ENCODE measurements around the gene PROCA1.

DNA sequence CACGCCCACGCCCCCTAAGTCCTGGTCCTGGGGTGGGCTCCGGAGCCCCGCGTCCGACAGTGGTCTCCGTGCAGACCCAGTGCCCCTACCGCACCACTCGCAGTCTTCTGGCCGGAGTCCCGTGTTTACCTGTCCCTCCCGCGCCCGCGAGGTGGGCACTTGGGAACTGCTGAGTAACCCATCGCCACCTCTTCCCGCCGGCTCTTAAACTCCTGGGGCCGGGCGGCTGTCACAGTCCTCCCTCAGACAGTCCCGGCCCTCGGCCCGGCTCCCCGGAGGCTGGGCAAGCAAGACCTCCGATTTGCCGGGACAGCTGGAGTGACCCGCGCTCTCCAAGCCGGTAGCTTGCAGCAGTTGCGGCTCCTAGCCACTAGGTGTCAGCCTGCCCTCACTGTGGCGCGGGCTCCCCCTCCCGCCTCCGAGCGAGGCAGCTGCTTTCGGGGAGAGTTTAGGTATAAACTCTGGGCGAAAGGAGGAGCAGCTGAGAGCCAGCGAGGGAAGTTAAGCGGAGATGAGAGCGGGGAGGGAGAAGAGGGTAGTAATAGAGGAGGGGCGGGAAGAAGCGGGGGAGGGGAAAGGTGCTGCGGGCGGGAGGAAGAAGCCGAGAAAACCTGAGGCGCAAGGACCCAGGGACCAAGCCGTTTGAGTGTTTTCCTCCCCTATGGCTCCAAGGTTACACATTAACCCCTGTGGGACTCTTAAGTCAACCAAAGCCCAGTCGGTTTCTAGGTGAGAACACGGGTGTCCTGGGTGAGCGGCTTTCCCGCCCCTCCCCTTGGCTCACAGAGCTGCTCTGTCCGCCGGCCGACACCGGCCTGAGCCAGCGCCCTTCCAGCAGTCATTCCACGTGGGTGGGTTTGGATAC is 15.2 kb upstream of the PROCA1 start:
- TF ChIP-seq, protein P1, sequence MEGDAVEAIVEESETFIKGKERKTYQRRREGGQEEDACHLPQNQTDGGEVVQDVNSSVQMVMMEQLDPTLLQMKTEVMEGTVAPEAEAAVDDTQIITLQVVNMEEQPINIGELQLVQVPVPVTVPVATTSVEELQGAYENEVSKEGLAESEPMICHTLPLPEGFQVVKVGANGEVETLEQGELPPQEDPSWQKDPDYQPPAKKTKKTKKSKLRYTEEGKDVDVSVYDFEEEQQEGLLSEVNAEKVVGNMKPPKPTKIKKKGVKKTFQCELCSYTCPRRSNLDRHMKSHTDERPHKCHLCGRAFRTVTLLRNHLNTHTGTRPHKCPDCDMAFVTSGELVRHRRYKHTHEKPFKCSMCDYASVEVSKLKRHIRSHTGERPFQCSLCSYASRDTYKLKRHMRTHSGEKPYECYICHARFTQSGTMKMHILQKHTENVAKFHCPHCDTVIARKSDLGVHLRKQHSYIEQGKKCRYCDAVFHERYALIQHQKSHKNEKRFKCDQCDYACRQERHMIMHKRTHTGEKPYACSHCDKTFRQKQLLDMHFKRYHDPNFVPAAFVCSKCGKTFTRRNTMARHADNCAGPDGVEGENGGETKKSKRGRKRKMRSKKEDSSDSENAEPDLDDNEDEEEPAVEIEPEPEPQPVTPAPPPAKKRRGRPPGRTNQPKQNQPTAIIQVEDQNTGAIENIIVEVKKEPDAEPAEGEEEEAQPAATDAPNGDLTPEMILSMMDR (IDR thresholded peaks at IDR 0.05) = peak; percentile 99 to 100 (median 100)
- peak; percentile 46 to 54 for TF ChIP-seq POLR2A (IDR thresholded peaks at IDR 0.05)
